Measurements from ENCODE around the gene RNF224. TPM values are rescaled to one million over a fixed set of nuclear protein-coding genes. Genes with fewer than 3 reads are reported as not detected.

RNF224 gene
- polyA plus RNA-seq, 4 donors: 0.03 to 83.7 TPM; not detected in 2

- H3K36me3 ChIP-seq (ENCODE audit: control insufficient read depth in 3 of 3, insufficient read depth in 2 of 3, low read depth in 1 of 3, low read length in 3 of 3): peaks cover 0 to 59% (median 2%) of the 10 kb centered on the region in 3 donors
- peak; percentile 38 to 62 for DNase-seq
- H3K4me3 ChIP-seq (ENCODE audit: low read depth in 1 of 3, low read length in 3 of 3): peak overlapping the region; percentile 56 to 87 (median 69)
- no peaks in the 10 kb centered on the region for H3K9me3 ChIP-seq (ENCODE audit: control insufficient read depth in 2 of 2, insufficient read depth in 1 of 2, low read depth in 1 of 2, low read length in 1 of 2)
- peaks cover 0 to 9% (median 0%) of the 10 kb centered on the region in 3 donors for H3K27me3 ChIP-seq (ENCODE audit: control insufficient read depth in 3 of 3, insufficient read depth in 3 of 3, low read length in 3 of 3)
- 4 to 7% (median 7%) methylated on average over 13 to 54 of the region's 54 CpGs for WGBS, 3 donors
- FAIRE-seq: no peak
- peaks cover 2 to 53% (median 9%) of the 10 kb centered on the region in 3 donors for H3K4me1 ChIP-seq (ENCODE audit: control insufficient read depth in 3 of 3, insufficient read depth in 2 of 3, low read depth in 1 of 3, low read length in 2 of 3)
- H3K27ac ChIP-seq (ENCODE audit: low read depth in 1 of 3, low read length in 2 of 3): peak overlapping the region; percentile 80 to 96 (median 95)
Measured at GRCh38 chr9:137278061-137278701, 50.9 kb downstream of the RNF224 start.

Other genes starting within 250 kb of the RNF224 start
- gene PTGDS, start 250.0 kb upstream of the RNF224 start, polyA plus RNA-seq: 10 to 100 TPM in 2 of 4 donors, 1 to 10 TPM in 1, under 1 TPM in 1; 0.86 to 38.0 (median 19.4) TPM
- under 1 TPM in 2 of 4 donors, not detected in 2; 0.07 to 0.16 TPM for gene LCNL1, start 244.5 kb upstream of the RNF224 start, polyA plus RNA-seq
- gene PAXX, start 235.1 kb upstream of the RNF224 start, polyA plus RNA-seq: 10 to 100 TPM; 33.7 to 85.9 (median 75.5) TPM
- gene CLIC3, start 230.9 kb upstream of the RNF224 start, polyA plus RNA-seq: 1 to 10 TPM in 2 of 4 donors, under 1 TPM in 1, not detected in 1; 0.81 to 6.2 (median 1.4) TPM
- 10 to 100 TPM in 2 of 4 donors, 1 to 10 TPM in 2; 3.4 to 29.0 (median 8.8) TPM for gene ABCA2, start 199.3 kb upstream of the RNF224 start, polyA plus RNA-seq
- under 1 TPM in 2 of 4 donors, not detected in 2; 0.09 to 0.90 TPM for gene FUT7, start 195.4 kb upstream of the RNF224 start, polyA plus RNA-seq
- 10 to 100 TPM; 18.3 to 84.6 (median 33.7) TPM for gene NPDC1, start 181.3 kb upstream of the RNF224 start, polyA plus RNA-seq
- gene ENTPD2, start 173.4 kb upstream of the RNF224 start, polyA plus RNA-seq: 10 to 100 TPM in 2 of 4 donors, 1 to 10 TPM in 2; 5.5 to 16.5 (median 8.3) TPM
- gene SAPCD2, start 156.9 kb upstream of the RNF224 start, polyA plus RNA-seq: 10 to 100 TPM in 2 of 4 donors, 1 to 10 TPM in 1, under 1 TPM in 1; 0.81 to 22.2 (median 7.0) TPM
- 10 to 100 TPM in 1 of 4 donors, 1 to 10 TPM in 2, under 1 TPM in 1; 0.89 to 25.8 (median 5.3) TPM for gene UAP1L1, start 150.0 kb upstream of the RNF224 start, polyA plus RNA-seq
- 10 to 100 TPM; 40.3 to 69.4 (median 42.5) TPM for gene MAN1B1, start 140.5 kb upstream of the RNF224 start, polyA plus RNA-seq
- 100 to 1,000 TPM in 3 of 4 donors, 10 to 100 TPM in 1; 66.2 to 179 (median 121) TPM for gene DPP7, start 112.8 kb upstream of the RNF224 start, polyA plus RNA-seq
- gene GRIN1, start 88.3 kb upstream of the RNF224 start, polyA plus RNA-seq: under 1 TPM in 2 of 4 donors, not detected in 2; 0.79 to 0.92 TPM
- 10 to 100 TPM in 1 of 4 donors, 1 to 10 TPM in 2, under 1 TPM in 1; 0.67 to 13.0 (median 1.4) TPM for gene LRRC26, start 57.5 kb upstream of the RNF224 start, polyA plus RNA-seq
- not detected for gene TMEM210, start 55.4 kb upstream of the RNF224 start, polyA plus RNA-seq
- gene ANAPC2, start 38.9 kb upstream of the RNF224 start, polyA plus RNA-seq: 10 to 100 TPM; 20.0 to 44.2 (median 37.0) TPM
- 100 to 1,000 TPM in 2 of 4 donors, 10 to 100 TPM in 2; 68.9 to 146 (median 103) TPM for gene SSNA1, start 38.8 kb upstream of the RNF224 start, polyA plus RNA-seq
- 10 to 100 TPM; 34.1 to 98.4 (median 65.9) TPM for gene TPRN, start 26.8 kb upstream of the RNF224 start, polyA plus RNA-seq
- gene TMEM203, start 21.9 kb upstream of the RNF224 start, polyA plus RNA-seq: 10 to 100 TPM; 33.0 to 38.2 (median 35.0) TPM
- 10 to 100 TPM in 2 of 4 donors, 1 to 10 TPM in 2; 9.2 to 15.3 (median 12.1) TPM for gene NDOR1, start 21.8 kb upstream of the RNF224 start, polyA plus RNA-seq
- gene RNF208, start 5.3 kb upstream of the RNF224 start, polyA plus RNA-seq: 10 to 100 TPM in 1 of 4 donors, 1 to 10 TPM in 3; 2.7 to 10.8 (median 8.3) TPM
- 10 to 100 TPM in 1 of 4 donors, 1 to 10 TPM in 1, under 1 TPM in 2; 0.57 to 70.0 (median 1.5) TPM for gene CYSRT1, start 2.3 kb upstream of the RNF224 start, polyA plus RNA-seq
- 10 to 100 TPM in 1 of 4 donors, under 1 TPM in 3; 0.21 to 30.3 (median 0.85) TPM for gene SLC34A3, start 3.4 kb downstream of the RNF224 start, polyA plus RNA-seq
- 100 to 1,000 TPM; 365 to 445 (median 372) TPM for gene TUBB4B, start 13.8 kb downstream of the RNF224 start, polyA plus RNA-seq
- gene STPG3, start 23.8 kb downstream of the RNF224 start, polyA plus RNA-seq: 1 to 10 TPM in 1 of 4 donors, not detected in 3; 3.9 TPM
- gene NELFB, start 27.8 kb downstream of the RNF224 start, polyA plus RNA-seq: 10 to 100 TPM; 34.7 to 62.5 (median 40.1) TPM
- gene TOR4A, start 50.2 kb downstream of the RNF224 start, polyA plus RNA-seq: 10 to 100 TPM in 2 of 4 donors, 1 to 10 TPM in 2; 3.4 to 21.5 (median 15.4) TPM
- 10 to 100 TPM in 2 of 4 donors, 1 to 10 TPM in 2; 3.2 to 39.9 (median 8.9) TPM for gene NRARP, start 74.8 kb downstream of the RNF224 start, polyA plus RNA-seq
- 10 to 100 TPM; 15.0 to 47.8 (median 32.4) TPM for gene EXD3, start 195.7 kb downstream of the RNF224 start, polyA plus RNA-seq
- gene NOXA1, start 195.9 kb downstream of the RNF224 start, polyA plus RNA-seq: 10 to 100 TPM in 3 of 4 donors, 1 to 10 TPM in 1; 8.0 to 38.0 (median 20.7) TPM
- 10 to 100 TPM; 15.9 to 85.4 (median 40.8) TPM for gene ENTPD8, start 213.9 kb downstream of the RNF224 start, polyA plus RNA-seq
- gene NSMF, start 231.8 kb downstream of the RNF224 start, polyA plus RNA-seq: 10 to 100 TPM; 25.4 to 76.9 (median 45.6) TPM